MCF 10A (cell line): Measurements from ENCODE around the gene SGCD. TPM values are rescaled to one million over a fixed set of nuclear protein-coding genes. Genes with fewer than 3 reads are reported as not detected.

ENCODE experiments used
- BruUV-seq: library from RNA; stranded (reverse); fragments of 400-500 nt; replicated peaks from 2 replicates; lab custom pipeline; 2021; lab: Mats Ljungman, UMichigan
- CTCF ChIA-PET: fragments of 300-600 bp; sonication (Branson Sonifier 250); formaldehyde crosslinking; extraction: SDS; loops from one replicate; lab custom pipeline; 2021; ENCODE audit warnings: antibody characterized with exemption, inconsistent platforms; lab: Yijun Ruan, JAX
- POLR2A ChIA-PET: fragments of 300-600, 350-650 bp; sonication (Branson Sonifier 250); formaldehyde crosslinking; extraction: SDS; loops from one replicate; lab custom pipeline; 2020; ENCODE audit warnings: antibody characterized with exemption, inconsistent platforms; lab: Yijun Ruan, JAX
- DNase-seq: peaks from one replicate; pipeline ENCODE4 v3.0.0-alpha.2; 2018; ENCODE audit not compliant: unreplicated experiment
- H3K27ac Mint-ChIP-seq: one replicate; pipeline ENCODE4 v1.8.0; 2022; ENCODE audit warnings: mild to moderate bottlenecking, low read depth, mixed read lengths; ENCODE audit not compliant: unreplicated experiment
- H3K27me3 Mint-ChIP-seq: one replicate; pipeline ENCODE4 v1.8.0; 2022; ENCODE audit warnings: mixed read lengths; ENCODE audit not compliant: insufficient read depth, unreplicated experiment
- H3K36me3 Mint-ChIP-seq: one replicate; pipeline ENCODE4 v1.8.0; 2022; ENCODE audit warnings: mild to moderate bottlenecking, moderate library complexity, mixed read lengths; ENCODE audit not compliant: insufficient read depth, unreplicated experiment
- H3K4me1 Mint-ChIP-seq: one replicate; pipeline ENCODE4 v1.8.0; 2022; ENCODE audit warnings: mixed read lengths; ENCODE audit not compliant: insufficient read depth, unreplicated experiment
- H3K4me3 Mint-ChIP-seq: one replicate; pipeline ENCODE4 v1.8.0; 2022; ENCODE audit warnings: mild to moderate bottlenecking, moderate library complexity, mixed read lengths; ENCODE audit not compliant: unreplicated experiment
- H3K9me3 Mint-ChIP-seq: one replicate; pipeline ENCODE4 v1.8.0; 2022; ENCODE audit warnings: mixed read lengths; ENCODE audit not compliant: unreplicated experiment
- intact Hi-C: fragments of 100-400 bp; cut with micrococcal nuclease; formaldehyde crosslinking; loops from 2 replicates; pipeline ENCODE4 v1.14.1; 2022
- total RNA-seq: library from RNA; stranded (reverse); gene quantifications from 2 replicates; pipeline ENCODE4 v1.2.3, GENCODE V29; 2022
- TF ChIP-seq, protein P1 (sequence below): fragments of 200-600 bp; IDR thresholded peaks from one replicate; pipeline ENCODE4 v1.8.0; 2022; ENCODE audit warnings: antibody characterized with exemption, mild to moderate bottlenecking; ENCODE audit not compliant: unreplicated experiment

Gene SGCD
- total RNA-seq, 1 experiment from 2014 or later: 0.14 TPM

DNA sequence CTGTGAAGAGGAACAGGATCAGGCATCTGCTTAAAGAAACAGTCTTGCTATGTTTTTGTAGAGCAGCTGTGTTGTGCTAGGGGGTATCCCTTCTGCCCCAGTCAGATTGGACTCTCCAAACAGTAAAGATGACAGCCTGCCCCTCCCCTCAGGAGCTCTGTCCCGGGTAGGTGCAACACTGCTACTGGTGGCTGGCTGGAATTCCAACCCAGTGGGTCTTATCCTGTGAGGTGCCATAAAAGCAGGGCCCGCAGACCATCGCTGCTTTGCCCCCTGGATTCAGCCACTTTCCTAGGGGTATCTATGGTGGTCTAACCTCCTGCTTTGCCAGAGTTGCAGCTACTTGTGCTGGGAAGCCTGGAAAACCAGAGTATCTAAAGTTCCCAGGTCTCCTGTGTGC is 408.5 kb downstream of the SGCD start:
- CTCF ChIA-PET: interaction anchor here (0.5 kb wide), 1 partner anchor 1058 kb away, joined by 3 read pairs; no protein-coding TSS in a partner anchor
- H3K27me3 Mint-ChIP-seq: no peaks in the 10 kb centered on the region
- H3K9me3 Mint-ChIP-seq: no peaks in the 10 kb centered on the region
- intact Hi-C loops: no loop called here
- H3K36me3 Mint-ChIP-seq: no peaks in the 10 kb centered on the region
- BruUV-seq: no TSS peak
- POLR2A ChIA-PET: no interaction called here
- TF ChIP-seq, protein P1, sequence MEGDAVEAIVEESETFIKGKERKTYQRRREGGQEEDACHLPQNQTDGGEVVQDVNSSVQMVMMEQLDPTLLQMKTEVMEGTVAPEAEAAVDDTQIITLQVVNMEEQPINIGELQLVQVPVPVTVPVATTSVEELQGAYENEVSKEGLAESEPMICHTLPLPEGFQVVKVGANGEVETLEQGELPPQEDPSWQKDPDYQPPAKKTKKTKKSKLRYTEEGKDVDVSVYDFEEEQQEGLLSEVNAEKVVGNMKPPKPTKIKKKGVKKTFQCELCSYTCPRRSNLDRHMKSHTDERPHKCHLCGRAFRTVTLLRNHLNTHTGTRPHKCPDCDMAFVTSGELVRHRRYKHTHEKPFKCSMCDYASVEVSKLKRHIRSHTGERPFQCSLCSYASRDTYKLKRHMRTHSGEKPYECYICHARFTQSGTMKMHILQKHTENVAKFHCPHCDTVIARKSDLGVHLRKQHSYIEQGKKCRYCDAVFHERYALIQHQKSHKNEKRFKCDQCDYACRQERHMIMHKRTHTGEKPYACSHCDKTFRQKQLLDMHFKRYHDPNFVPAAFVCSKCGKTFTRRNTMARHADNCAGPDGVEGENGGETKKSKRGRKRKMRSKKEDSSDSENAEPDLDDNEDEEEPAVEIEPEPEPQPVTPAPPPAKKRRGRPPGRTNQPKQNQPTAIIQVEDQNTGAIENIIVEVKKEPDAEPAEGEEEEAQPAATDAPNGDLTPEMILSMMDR: no peak
- H3K27ac Mint-ChIP-seq: no peak overlapping the region
- H3K4me3 Mint-ChIP-seq: no peak overlapping the region
- H3K4me1 Mint-ChIP-seq: peaks cover 5% of the 10 kb centered on the region
- DNase-seq: no peak

DNA sequence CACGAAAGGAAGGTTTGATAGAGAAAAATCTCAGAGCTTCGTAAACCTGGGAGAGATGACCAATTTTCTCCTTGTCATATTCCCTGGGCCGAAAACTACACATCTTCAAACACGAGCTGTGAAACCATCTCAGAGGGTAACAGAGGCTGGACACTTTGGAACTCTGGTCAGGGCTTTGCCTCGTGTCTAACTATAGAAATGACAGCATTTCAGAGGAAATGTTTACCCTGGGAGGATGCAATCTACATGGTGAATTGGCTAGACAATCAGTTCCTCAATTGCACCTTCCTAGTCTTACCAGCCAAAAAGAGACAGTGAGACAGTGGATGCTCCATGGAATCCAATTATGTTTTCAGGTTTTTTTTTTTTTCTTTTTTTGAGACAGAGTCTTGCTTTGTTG is 414.6 kb downstream of the SGCD start:
- ChIA-PET CTCF (interaction anchor here (0.6 to 1.3 kb wide), 5 partner anchors 18 to 1602 kb away, joined by 3 to 4 read pairs (median 4); no protein-coding TSS in a partner anchor), POLR2A (no interaction called here)
- TF ChIP-seq, protein P1: no peak
- BruUV-seq: no TSS peak
- peaks cover 5% of the 10 kb centered on the region for H3K4me1 Mint-ChIP-seq
- H3K36me3 Mint-ChIP-seq: no peaks in the 10 kb centered on the region
- no peak overlapping the region for H3K27ac Mint-ChIP-seq
- no peak for DNase-seq
- peaks cover 6% of the 10 kb centered on the region for H3K9me3 Mint-ChIP-seq
- no peaks in the 10 kb centered on the region for H3K27me3 Mint-ChIP-seq
- intact Hi-C loops: no loop called here
- H3K4me3 Mint-ChIP-seq: no peak overlapping the region

DNA sequence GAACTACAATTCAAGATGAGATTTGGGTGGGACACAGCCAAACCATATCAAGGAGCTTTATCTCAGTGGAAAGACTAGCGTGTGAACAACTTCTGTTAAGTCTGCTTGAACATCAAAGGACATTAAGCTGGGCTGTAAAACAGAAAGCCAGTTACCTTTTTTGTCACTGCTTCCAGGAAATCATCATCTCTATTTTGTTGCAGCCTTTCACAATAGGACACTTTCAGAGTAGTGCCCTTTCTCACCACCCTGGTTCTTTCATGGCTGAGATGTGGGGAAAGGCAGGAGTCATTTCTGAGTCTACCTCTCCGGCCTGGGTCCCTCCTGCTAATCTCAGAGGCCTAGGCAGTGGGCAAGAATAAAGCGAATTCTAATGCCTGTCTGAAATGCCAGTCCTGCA is 426.9 kb downstream of the SGCD start:
- no peaks in the 10 kb centered on the region for H3K36me3 Mint-ChIP-seq
- intact Hi-C loops: no loop called here
- TF ChIP-seq, protein P1: no peak
- BruUV-seq: no TSS peak
- no peaks in the 10 kb centered on the region for H3K9me3 Mint-ChIP-seq
- DNase-seq: no peak
- H3K27me3 Mint-ChIP-seq: no peaks in the 10 kb centered on the region
- no peak overlapping the region for H3K4me3 Mint-ChIP-seq
- ChIA-PET CTCF (no interaction called here), POLR2A (no interaction called here)
- no peaks in the 10 kb centered on the region for H3K4me1 Mint-ChIP-seq
- no peak overlapping the region for H3K27ac Mint-ChIP-seq

DNA sequence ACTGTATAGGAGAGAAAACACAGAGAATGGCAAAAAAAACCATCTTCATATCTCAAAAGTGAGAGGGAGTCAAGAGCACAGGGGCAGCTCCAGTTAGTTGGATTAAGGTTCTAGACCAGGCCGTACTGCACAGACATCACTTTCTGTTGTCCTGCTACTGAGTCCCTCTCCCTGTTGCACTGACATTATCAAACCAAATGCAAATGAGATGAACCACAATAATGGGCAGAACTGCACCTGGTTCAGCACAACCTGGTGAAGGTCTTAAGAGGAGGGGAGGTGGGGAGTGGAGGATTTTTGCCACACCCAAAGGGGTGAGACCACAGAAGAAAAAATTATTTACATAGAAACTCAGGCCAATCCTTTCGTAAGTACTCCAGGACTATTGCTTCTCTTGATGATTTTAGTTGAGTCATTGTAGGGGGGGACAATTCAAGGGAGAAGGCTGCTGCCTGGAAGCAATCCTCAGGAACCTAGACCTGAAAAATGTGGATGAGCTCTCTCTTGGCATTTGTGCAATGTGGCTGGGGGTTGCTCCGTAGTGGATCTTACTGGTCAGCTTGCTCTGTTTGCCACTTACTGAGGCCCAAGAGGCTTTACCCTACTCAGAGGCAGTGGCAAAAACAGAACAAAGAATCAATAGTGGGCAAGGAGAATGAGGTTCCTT is 428.6 kb downstream of the SGCD start:
- H3K27me3 Mint-ChIP-seq: no peaks in the 10 kb centered on the region
- H3K4me1 Mint-ChIP-seq: no peaks in the 10 kb centered on the region
- POLR2A ChIA-PET: interaction anchor here (0.7 kb wide), 1 partner anchor 94 kb away, joined by 3 read pairs; the partner anchor contains the start of gene PPP1R2B
- BruUV-seq: no TSS peak
- CTCF ChIA-PET: interaction anchor here (0.9 kb wide), 1 partner anchor 1616 kb away, joined by 4 read pairs; no protein-coding TSS in a partner anchor
- no peaks in the 10 kb centered on the region for H3K36me3 Mint-ChIP-seq
- intact Hi-C loops: no loop called here
- no peak overlapping the region for H3K4me3 Mint-ChIP-seq
- no peaks in the 10 kb centered on the region for H3K9me3 Mint-ChIP-seq
- TF ChIP-seq, protein P1: no peak
- DNase-seq: no peak
- no peak overlapping the region for H3K27ac Mint-ChIP-seq
